ENCODE results near the gene UMODL1.

UMODL1 gene

GRCh38 chr21:42043961-42044360 is 27.2 kb upstream of the UMODL1 start:
- TF ChIP-seq ZNF560 (tag by site-specific recombination; IDR thresholded peaks at IDR 0.05; ENCODE audit: borderline replicate concordance) = no peak
- no peak for TF ChIP-seq TRIM28 (IDR thresholded peaks at IDR 0.05; ENCODE audit: borderline replicate concordance, low read length)
- no peak for TF ChIP-seq GFI1B (tag by site-specific recombination; IDR thresholded peaks at IDR 0.05)
- no peak for TF ChIP-seq ZBTB11 (tag by site-specific recombination; conservative IDR thresholded peaks at IDR 0.05; ENCODE audit: low read depth)
- TF ChIP-seq ZBTB21 (tag by site-specific recombination; IDR thresholded peaks at IDR 0.05) = no peak
- TF ChIP-seq ZNF776 (tag by site-specific recombination; IDR thresholded peaks at IDR 0.05; ENCODE audit: borderline replicate concordance) = no peak
- TF ChIP-seq ZNF114 (tag by site-specific recombination; IDR thresholded peaks at IDR 0.05) = no peak
- TF ChIP-seq ZNF555 (tag by site-specific recombination; conservative IDR thresholded peaks at IDR 0.05) = no peak
- no peak for TF ChIP-seq PATZ1 (tag by site-specific recombination; IDR thresholded peaks at IDR 0.05)
- TF ChIP-seq HOXA7 (CRISPR knock-in tag; IDR thresholded peaks at IDR 0.05; ENCODE audit: borderline replicate concordance) = no peak
- no peak for TF ChIP-seq ZNF626 (tag by site-specific recombination; IDR thresholded peaks at IDR 0.05)
- TF ChIP-seq KLF7 (tag by site-specific recombination; IDR thresholded peaks at IDR 0.05; ENCODE audit: borderline replicate concordance) = no peak
- TF ChIP-seq ZNF10 (tag by site-specific recombination; IDR thresholded peaks at IDR 0.05) = no peak
- Histone ChIP-seq H3K36me3 (ENCODE audit: control insufficient read depth in 2 of 2, insufficient read depth in 1 of 2, low read length in 2 of 2) (no peaks in the 10 kb centered on the region), H3K9me3 (ENCODE audit: control insufficient read depth, insufficient read depth, low read depth, low read length) (no peaks in the 10 kb centered on the region), H3K4me1 (ENCODE audit: control insufficient read depth, insufficient read depth, low read length) (no peaks in the 10 kb centered on the region), H3K4me3 (ENCODE audit: low read depth, low read length) (no peak overlapping the region), H3K27ac (ENCODE audit: extremely low read depth, low read depth, low read length) (no peak overlapping the region)
- POLR2A ChIA-PET = no interaction called here
- CTCF ChIA-PET = no interaction called here

- ChIA-PET CTCF (interaction anchor here (0.6 kb wide), 1 partner anchor 275 kb away, joined by 3 read pairs; no protein-coding TSS in a partner anchor), POLR2A (no interaction called here)
- Histone ChIP-seq H3K36me3 (ENCODE audit: control insufficient read depth in 2 of 2, insufficient read depth in 1 of 2, low read length in 2 of 2) (no peaks in the 10 kb centered on the region), H3K4me3 (ENCODE audit: low read depth, low read length) (no peak overlapping the region), H3K4me1 (ENCODE audit: control insufficient read depth, insufficient read depth, low read length) (no peaks in the 10 kb centered on the region), H3K27ac (ENCODE audit: extremely low read depth, low read depth, low read length) (no peak overlapping the region), H3K9me3 (ENCODE audit: control insufficient read depth, insufficient read depth, low read depth, low read length) (no peaks in the 10 kb centered on the region)
- TF ChIP-seq YY2 (tag by site-specific recombination; IDR thresholded peaks at IDR 0.05) (no peak), ZNF37A (tag by site-specific recombination; IDR thresholded peaks at IDR 0.05) (no peak), REPIN1 (tag by site-specific recombination; IDR thresholded peaks at IDR 0.05; ENCODE audit: low read depth) (no peak), ZBTB8A (tag by site-specific recombination; IDR thresholded peaks at IDR 0.05) (no peak)
Observed at GRCh38 chr21:42044871-42045495, 26.1 kb upstream of the UMODL1 start.

Measured in HEK293 (cell line).